ENCODE results near the gene GMNC. TPM values are rescaled to one million over a fixed set of nuclear protein-coding genes. Genes with fewer than 3 reads are reported as not detected.

The GMNC gene
- total RNA-seq, 2 experiments from 2014 or later, result not detected

DNA sequence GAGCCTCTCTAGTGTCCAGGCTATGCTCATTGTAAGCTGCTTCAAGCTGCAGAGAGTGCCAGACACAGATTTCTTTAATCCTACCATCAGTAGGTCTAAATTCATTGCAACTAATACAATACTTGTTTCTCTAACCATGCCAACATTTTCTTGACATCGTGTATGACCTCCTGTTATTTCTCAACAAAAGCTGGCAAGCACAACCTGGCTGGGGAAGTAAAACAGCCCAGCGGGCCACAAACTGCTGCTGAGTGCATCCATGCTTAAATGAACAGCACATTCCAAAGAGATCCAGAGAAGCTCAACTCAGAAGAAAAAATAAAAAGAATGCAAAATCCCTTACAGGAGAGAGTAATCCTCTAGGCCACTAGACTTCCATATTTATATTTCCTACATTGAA lies 36.5 kb downstream of the GMNC start:
- no peaks in the 10 kb centered on the region for H3K9me3 Mint-ChIP-seq
- H3K4me1 Mint-ChIP-seq, result no peaks in the 10 kb centered on the region
- no peak for DNase-seq
- no peaks in the 10 kb centered on the region for H3K36me3 Mint-ChIP-seq
- H3K27me3 Mint-ChIP-seq, result no peaks in the 10 kb centered on the region
- POLR2A ChIA-PET, result no interaction called here
- H3K27ac Mint-ChIP-seq, result no peak overlapping the region
- H3K4me3 Mint-ChIP-seq, result no peak overlapping the region
- no peak for ATAC-seq (ENCODE audit: low read depth)

DNA sequence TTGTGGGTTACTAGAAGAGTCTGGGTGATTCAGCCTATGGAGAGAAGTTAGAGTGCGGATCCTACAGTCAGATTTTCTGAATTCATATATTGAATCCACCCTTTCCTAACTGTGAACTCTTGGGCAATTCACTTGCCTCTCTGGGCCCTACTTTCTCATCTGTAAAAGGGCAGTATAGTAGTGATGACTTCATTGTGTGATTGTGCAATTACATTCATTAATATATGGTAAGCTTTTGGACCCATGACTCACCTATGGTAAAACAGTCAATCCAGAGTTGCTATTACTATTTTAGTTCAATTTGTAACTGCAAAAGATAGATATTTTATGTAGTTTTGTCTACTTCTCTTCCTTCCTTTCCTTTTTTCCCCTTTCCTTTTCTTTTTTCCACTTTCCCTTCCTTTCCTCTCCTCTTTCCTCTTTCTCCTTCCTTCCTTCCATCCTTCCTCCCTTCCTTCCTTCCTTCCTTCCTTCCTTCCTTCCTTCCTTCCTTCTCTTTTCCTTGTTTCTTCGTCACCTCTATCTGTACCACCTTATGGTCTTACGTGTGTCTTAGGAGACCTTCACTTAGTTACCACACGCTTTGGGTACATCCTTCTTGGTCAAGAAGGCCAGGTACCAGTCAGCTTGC lies 37.0 kb downstream of the GMNC start:
- no peaks in the 10 kb centered on the region for H3K4me1 Mint-ChIP-seq
- H3K36me3 Mint-ChIP-seq, result no peaks in the 10 kb centered on the region
- DNase-seq, result no peak
- no peak overlapping the region for H3K27ac Mint-ChIP-seq
- no peak overlapping the region for H3K4me3 Mint-ChIP-seq
- H3K9me3 Mint-ChIP-seq, result no peaks in the 10 kb centered on the region
- no peaks in the 10 kb centered on the region for H3K27me3 Mint-ChIP-seq
- POLR2A ChIA-PET, result no interaction called here
- ATAC-seq (ENCODE audit: low read depth), result no peak

DNA sequence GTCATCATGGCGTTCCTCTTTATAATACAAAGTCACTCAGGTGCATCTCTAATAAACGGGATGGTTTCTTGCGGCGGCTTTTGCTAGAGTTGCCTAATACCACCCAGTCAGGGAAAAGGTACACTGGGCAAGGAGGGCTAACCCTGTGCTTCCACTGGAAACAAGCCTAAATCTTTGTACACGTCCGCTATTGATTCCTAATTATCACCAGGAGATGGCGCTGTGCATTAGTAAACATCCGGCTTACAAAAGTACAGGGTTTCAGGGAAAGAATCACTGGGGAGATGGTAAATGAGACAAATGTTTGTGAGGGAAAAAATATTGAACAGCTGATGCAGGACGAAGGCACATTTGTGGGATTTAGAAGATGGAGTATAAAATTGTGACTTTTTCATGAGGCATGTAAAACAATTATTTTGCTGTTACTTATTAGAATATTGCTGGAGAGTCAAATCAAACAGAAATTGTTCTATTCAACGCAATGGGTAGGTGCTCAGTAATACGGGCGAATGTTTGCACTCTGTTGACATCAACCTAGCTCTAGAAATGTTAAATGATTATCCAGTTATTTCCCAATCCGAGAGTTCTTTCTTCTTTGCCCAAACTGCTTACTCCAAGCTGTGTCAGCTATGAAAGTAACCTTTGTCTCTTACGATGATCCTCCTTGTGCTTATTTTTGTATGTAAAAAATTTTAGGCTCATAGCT lies 50.6 kb downstream of the GMNC start:
- Mint-ChIP-seq H3K27ac (no peak overlapping the region), H3K4me3 (no peak overlapping the region), H3K9me3 (peaks cover under 1% of the 10 kb centered on the region), H3K36me3 (no peaks in the 10 kb centered on the region), H3K4me1 (no peaks in the 10 kb centered on the region), H3K27me3 (no peaks in the 10 kb centered on the region)
- POLR2A ChIA-PET, result no interaction called here
- ATAC-seq (ENCODE audit: low read depth) (no peak), DNase-seq (no peak)

DNA sequence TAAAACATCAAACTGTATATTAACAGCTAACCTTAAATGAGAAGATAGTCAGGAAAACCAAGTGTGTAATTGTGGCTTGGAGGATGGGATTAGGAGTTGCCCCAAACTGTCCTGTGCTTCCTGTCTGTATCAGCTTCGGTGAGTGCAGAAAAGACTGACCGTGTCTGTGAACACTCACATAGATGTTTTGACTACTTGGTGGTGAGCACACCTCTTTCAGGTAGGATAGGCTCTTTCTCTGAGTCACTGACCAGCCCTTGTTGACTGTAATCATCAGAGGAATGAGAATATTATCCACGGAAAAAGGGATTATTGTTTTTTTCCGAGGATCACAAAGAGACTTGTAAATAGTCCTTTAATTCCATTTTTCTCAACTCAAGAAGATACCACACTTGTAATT lies 51.5 kb downstream of the GMNC start:
- POLR2A ChIA-PET, result no interaction called here
- Mint-ChIP-seq H3K4me3 (no peak overlapping the region), H3K9me3 (no peaks in the 10 kb centered on the region), H3K27ac (no peak overlapping the region), H3K4me1 (no peaks in the 10 kb centered on the region), H3K27me3 (no peaks in the 10 kb centered on the region), H3K36me3 (no peaks in the 10 kb centered on the region)
- no peak for ATAC-seq (ENCODE audit: low read depth)
- DNase-seq, result no peak

DNA sequence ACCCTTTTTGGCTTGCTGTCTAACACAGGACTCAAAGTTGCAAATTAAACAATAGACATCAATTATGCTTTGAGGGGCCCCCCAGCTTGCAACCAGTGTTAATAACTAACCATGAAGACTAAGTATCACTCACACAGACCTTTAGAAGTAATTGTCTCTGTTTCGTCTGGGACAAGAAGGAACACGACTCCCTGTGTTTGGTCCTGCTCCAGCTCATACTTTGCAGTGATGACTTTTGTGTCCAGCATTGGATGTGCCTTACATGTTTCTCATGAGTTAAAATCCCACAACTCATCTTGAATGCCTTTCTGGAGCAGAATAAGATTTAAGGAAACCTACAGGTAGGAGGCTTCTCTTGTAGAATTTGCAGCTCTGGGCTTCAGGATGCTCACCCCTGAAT lies 53.1 kb downstream of the GMNC start:
- POLR2A ChIA-PET, result no interaction called here
- ATAC-seq (ENCODE audit: low read depth) (no peak), DNase-seq (no peak)
- H3K27me3 Mint-ChIP-seq, result no peaks in the 10 kb centered on the region
- H3K36me3 Mint-ChIP-seq, result no peaks in the 10 kb centered on the region
- no peak overlapping the region for H3K4me3 Mint-ChIP-seq
- H3K9me3 Mint-ChIP-seq, result no peaks in the 10 kb centered on the region
- no peaks in the 10 kb centered on the region for H3K4me1 Mint-ChIP-seq
- H3K27ac Mint-ChIP-seq, result no peak overlapping the region

DNA sequence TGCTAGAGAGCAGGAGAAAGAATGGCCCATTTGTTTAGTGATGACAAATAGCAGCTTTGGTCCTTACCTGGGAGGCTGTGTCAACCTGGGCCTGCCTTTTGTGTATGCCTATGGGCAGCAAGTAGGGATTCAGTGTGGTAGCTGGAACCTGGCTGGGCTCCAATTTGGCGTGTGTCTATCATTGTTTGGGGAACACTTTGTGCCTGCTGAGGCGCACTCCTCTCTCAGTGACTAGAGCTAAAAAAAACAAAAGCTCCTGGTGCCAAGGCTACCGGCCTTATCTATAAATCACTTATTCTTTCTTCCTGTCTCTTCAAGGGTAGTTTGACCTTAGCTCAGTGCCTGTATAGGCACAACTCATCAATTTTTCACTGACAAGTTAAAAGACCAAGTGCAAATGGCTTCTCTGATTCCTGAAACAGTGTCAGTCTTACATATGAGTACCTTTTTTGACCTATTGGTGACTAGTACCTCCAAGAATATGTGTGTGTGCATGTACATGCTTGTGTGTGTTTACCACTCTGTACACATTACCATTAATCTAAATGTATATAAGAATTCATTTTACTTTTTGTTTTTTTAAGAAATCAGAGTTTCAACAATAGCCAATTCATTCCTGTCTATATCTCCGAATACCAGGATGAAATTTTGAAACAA lies 54.6 kb downstream of the GMNC start:
- Mint-ChIP-seq H3K4me3 (no peak overlapping the region), H3K9me3 (no peaks in the 10 kb centered on the region), H3K27me3 (no peaks in the 10 kb centered on the region), H3K4me1 (no peaks in the 10 kb centered on the region), H3K27ac (no peak overlapping the region), H3K36me3 (no peaks in the 10 kb centered on the region)
- POLR2A ChIA-PET, result no interaction called here
- DNase-seq, result no peak
- ATAC-seq (ENCODE audit: low read depth), result no peak

Measured in activated naive CD8-positive, alpha-beta T cell treated with anti-CD3 and anti-CD28 coated beads, Interleukin-2, amount 10 ng/mL, durations not matched to agents 7 days and 5 days (primary cell).